GM12875 (cell line): Measurements from ENCODE around the gene SCRN3.

Experiments
- H3K4me3 ChIP-seq: one replicate; pipeline ENCODE4 v1.5.1; 2011; ENCODE audit warnings: low read depth, low read length, control low read depth
- CTCF ChIP-seq: IDR thresholded peaks from 2 replicates; pipeline ENCODE4 v1.5.1; 2011; ENCODE audit warnings: low read depth, mild to moderate bottlenecking, control low read depth, inconsistent platforms, low read length, moderate library complexity, borderline replicate concordance; ENCODE audit not compliant: insufficient read depth

Gene SCRN3

DNA sequence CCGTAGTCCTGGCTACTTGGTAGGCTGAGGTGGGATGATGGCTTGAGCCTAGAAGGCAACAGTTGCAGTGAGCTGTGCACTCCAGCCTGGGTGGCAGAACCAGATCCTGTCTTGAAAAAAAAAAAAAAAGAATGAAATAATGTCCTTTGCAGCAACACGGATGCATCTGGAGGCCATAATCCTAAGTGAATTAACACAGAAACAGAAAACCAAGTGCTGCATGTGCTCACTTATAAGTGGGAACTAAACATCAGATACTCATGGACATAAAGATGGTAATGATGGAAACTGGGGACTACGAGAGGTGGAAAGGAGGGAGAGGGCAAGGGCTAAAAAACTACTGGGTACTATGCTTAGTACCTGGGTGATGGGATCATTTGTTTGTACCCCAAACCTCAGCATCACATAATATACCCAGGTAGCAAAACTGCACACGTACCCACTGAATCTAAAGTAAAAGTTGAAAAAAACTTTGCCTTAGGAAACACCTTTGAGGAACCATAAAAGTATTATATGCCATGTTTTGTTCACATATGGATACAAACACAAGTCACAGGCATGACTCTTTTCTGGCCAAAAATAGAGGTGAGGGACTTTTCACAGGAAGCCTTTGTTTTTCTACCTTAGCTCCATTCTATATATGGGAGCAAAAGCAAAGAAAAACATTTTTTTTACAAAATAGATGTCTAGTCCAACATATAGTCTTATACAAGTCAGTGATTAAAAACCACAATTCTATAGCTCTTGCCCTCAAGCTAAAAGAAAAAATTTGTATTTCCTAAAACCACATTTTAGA, 54.7 kb downstream of the SCRN3 start:
- no peak for TF ChIP-seq CTCF

GRCh38 chr2:174454566-174454965, 59.0 kb downstream of the SCRN3 start:
- H3K4me3 ChIP-seq = no peak overlapping the region
- no peak for TF ChIP-seq CTCF

More for the DNA sequence above, 54.7 kb downstream of the SCRN3 start:
- H3K4me3 ChIP-seq = no peak overlapping the region

DNA sequence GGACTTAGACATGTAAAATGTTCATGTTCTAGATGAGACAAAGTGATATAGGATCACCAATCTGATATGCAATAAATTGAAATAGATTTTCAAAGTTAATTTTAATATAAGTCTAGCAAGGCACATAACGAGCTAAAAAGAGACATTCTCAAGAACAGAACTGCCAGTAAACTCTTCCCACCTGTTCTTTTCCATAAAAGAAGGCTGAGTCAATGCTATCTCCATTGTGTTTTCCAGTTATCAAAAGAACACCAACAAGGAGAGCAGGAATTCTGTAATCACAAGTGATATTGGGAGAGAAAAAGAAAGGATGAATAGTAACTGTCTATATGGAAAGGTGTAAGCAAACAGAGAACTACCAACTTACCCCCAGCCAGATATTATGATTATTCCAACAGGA, 65.7 kb downstream of the SCRN3 start:
- no peak for TF ChIP-seq CTCF
- no peak overlapping the region for H3K4me3 ChIP-seq

- no peak for TF ChIP-seq CTCF
- no peak overlapping the region for H3K4me3 ChIP-seq
Observed at GRCh38 chr2:174465327-174465726, 69.8 kb downstream of the SCRN3 start.

DNA sequence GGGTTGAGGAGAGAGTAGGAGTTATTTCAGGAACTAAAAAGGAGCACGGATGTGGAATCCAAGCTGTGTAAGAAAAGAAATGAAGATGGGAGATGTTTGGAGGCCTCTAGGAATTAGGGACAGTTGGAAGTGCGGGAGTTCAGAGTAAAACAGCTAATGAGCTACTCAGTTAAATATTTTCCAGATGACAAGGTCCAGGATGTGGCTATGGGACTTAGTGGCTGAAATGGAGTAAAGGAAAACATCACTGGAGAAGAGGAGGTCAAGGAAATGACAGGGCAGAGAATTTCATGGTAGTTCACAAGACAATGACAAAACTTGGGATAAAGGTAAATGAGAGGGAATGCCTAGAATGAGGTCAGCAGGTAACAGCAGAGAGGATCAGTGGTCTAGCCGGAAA, 78.3 kb downstream of the SCRN3 start:
- no peak for TF ChIP-seq CTCF
- H3K4me3 ChIP-seq = no peak overlapping the region

GRCh38 chr2:174477759-174478158, 82.2 kb downstream of the SCRN3 start:
- TF ChIP-seq CTCF = no peak
- no peak overlapping the region for H3K4me3 ChIP-seq
